IMR-90 (cell line): ENCODE results near the gene SNX22. TPM values are rescaled to one million over a fixed set of nuclear protein-coding genes. Genes with fewer than 3 reads are reported as not detected.

ENCODE experiments used
- ATAC-seq: fragments of 200-7000 bp; cut with Tn5 transposase; 2 replicates; pipeline ENCODE4 v1.9.1; 2020; ENCODE audit warnings: low read depth, mild to moderate bottlenecking, moderate library complexity
- BruUV-seq: library from RNA; stranded (reverse); fragments of 400-500 nt; replicated peaks from 2 replicates; lab custom pipeline; 2021; lab: Mats Ljungman, UMichigan
- CTCF ChIA-PET: fragments of 300-600 bp; formaldehyde crosslinking; extraction: SDS; loops from one replicate; lab custom pipeline; 2021; ENCODE audit warnings: antibody characterized with exemption; lab: Yijun Ruan, JAX
- POLR2A ChIA-PET: fragments of 300-600 bp; sonication (Branson Sonifier 250); formaldehyde crosslinking; loops from one replicate; lab custom pipeline; 2022; ENCODE audit warnings: antibody characterized with exemption; ENCODE audit not compliant: unreplicated experiment; lab: Charles Lee
- DNase-seq: peaks from one replicate; pipeline ENCODE4 v3.0.0; 2013
- H2AFZ ChIP-seq: replicated peaks from 2 replicates; pipeline ENCODE3; 2013; ENCODE audit warnings: low read length, mild to moderate bottlenecking; ENCODE audit not compliant: poor library complexity
- H2AK5ac ChIP-seq: 2 replicates; pipeline ENCODE4 v1.6.1; 2013; ENCODE audit warnings: low read depth, low read length, inconsistent platforms
- H2AK9ac ChIP-seq: replicated peaks from 2 replicates; pipeline ENCODE3; 2013; ENCODE audit warnings: mild to moderate bottlenecking, low read depth, low read length, moderate library complexity; ENCODE audit not compliant: poor library complexity
- H2BK120ac ChIP-seq: 2 replicates; pipeline ENCODE4 v1.6.1; 2013; ENCODE audit warnings: low read depth, low read length, inconsistent platforms
- H2BK15ac ChIP-seq: 3 replicates; pipeline ENCODE4 v1.6.1; 2013; ENCODE audit warnings: low read depth, low read length, inconsistent platforms
- H2BK20ac ChIP-seq: 2 replicates; pipeline ENCODE4 v1.6.1; 2013; ENCODE audit warnings: low read depth, mild to moderate bottlenecking, inconsistent platforms, low read length, moderate library complexity
- H2BK5ac ChIP-seq: 2 replicates; pipeline ENCODE4 v1.6.1; 2013; ENCODE audit warnings: mild to moderate bottlenecking, low read depth, low read length, inconsistent platforms; ENCODE audit not compliant: poor library complexity, severe bottlenecking
- H3K14ac ChIP-seq: replicated peaks from 2 replicates; pipeline ENCODE4 v1.6.1; 2013; ENCODE audit warnings: low read depth, low read length, inconsistent platforms
- H3K18ac ChIP-seq: 2 replicates; pipeline ENCODE4 v1.6.1; 2013; ENCODE audit warnings: low read depth, low read length, control low read depth
- H3K23ac ChIP-seq: 2 replicates; pipeline ENCODE4 v1.6.1; 2013; ENCODE audit warnings: low read depth, low read length, inconsistent platforms
- H3K27ac ChIP-seq: 2 replicates; pipeline ENCODE4 v1.5.1; 2013; ENCODE audit warnings: mild to moderate bottlenecking, control low read depth, low read length; ENCODE audit not compliant: insufficient read depth
- H3K27me3 ChIP-seq: 2 replicates; pipeline ENCODE4 v1.6.1; 2013; ENCODE audit warnings: low read length; ENCODE audit not compliant: control insufficient read depth, insufficient read depth
- H3K36me3 ChIP-seq: 2 replicates; pipeline ENCODE4 v1.6.1; 2013; ENCODE audit warnings: low read length, mixed read lengths; ENCODE audit not compliant: control insufficient read depth, insufficient read depth
- H3K4ac ChIP-seq: 2 replicates; pipeline ENCODE4 v1.6.1; 2013; ENCODE audit warnings: low read depth, low read length, inconsistent platforms
- H3K4me1 ChIP-seq: 2 replicates; pipeline ENCODE4 v1.6.1; 2013; ENCODE audit warnings: low read length, mixed read lengths; ENCODE audit not compliant: control insufficient read depth, insufficient read depth
- H3K4me2 ChIP-seq: 2 replicates; pipeline ENCODE4 v1.6.1; 2013; ENCODE audit warnings: low read depth, mild to moderate bottlenecking, control low read depth, low read length, moderate library complexity
- H3K4me3 ChIP-seq: 2 replicates; pipeline ENCODE4 v1.5.1; 2013; ENCODE audit warnings: low read depth, mild to moderate bottlenecking, control low read depth, low read length, moderate library complexity; ENCODE audit not compliant: insufficient read depth
- H3K56ac ChIP-seq: 2 replicates; pipeline ENCODE4 v1.6.1; 2013; ENCODE audit warnings: low read length, inconsistent platforms; ENCODE audit not compliant: insufficient read depth; ENCODE audit errors: extremely low read depth
- H3K79me1 ChIP-seq, 2 experiments: 2 replicates each; pipeline ENCODE4 v1.6.1; 2013; ENCODE audit warnings: low read length in 2 of 2, inconsistent platforms in 1 of 2, low read depth in 1 of 2
- H3K9ac ChIP-seq: 2 replicates; pipeline ENCODE4 v1.6.1; 2013; ENCODE audit warnings: low read depth, low read length, control low read depth
- H3K9me1 ChIP-seq: 2 replicates; pipeline ENCODE4 v1.6.1; 2013; ENCODE audit warnings: low read length, inconsistent platforms; ENCODE audit not compliant: insufficient read depth
- H3K9me3 ChIP-seq: 2 replicates; pipeline ENCODE4 v1.6.1; 2013; ENCODE audit warnings: low read length; ENCODE audit not compliant: control insufficient read depth, insufficient read depth
- H4K20me1 ChIP-seq: 2 replicates; pipeline ENCODE4 v1.6.1; 2013; ENCODE audit warnings: low read length, inconsistent platforms; ENCODE audit not compliant: insufficient read depth
- H4K5ac ChIP-seq: 2 replicates; pipeline ENCODE4 v1.6.1; 2013; ENCODE audit warnings: mild to moderate bottlenecking, low read depth, low read length, control low read depth
- H4K8ac ChIP-seq, 2 experiments: 2 replicates each; pipeline ENCODE4 v1.6.1; 2013; ENCODE audit warnings: low read depth in 2 of 2, low read length in 2 of 2, control low read depth in 1 of 2, inconsistent platforms in 1 of 2
- H4K91ac ChIP-seq: 2 replicates; pipeline ENCODE4 v1.6.1; 2013; ENCODE audit warnings: low read depth, low read length, inconsistent platforms; ENCODE audit not compliant: insufficient read depth
- CEBPB ChIP-seq: IDR thresholded peaks from 2 replicates; pipeline ENCODE4 v1.6.1; 2012; ENCODE audit warnings: low read depth, low read length, improper control_type of control experiment
- CTCF ChIP-seq: conservative IDR thresholded peaks from 2 replicates; pipeline ENCODE4 v1.5.1; 2012; ENCODE audit warnings: mild to moderate bottlenecking, low read depth, low read length, improper control_type of control experiment
- MXI1 ChIP-seq: IDR thresholded peaks from 2 replicates; pipeline ENCODE4 v1.6.1; 2012; ENCODE audit warnings: low read depth, mild to moderate bottlenecking, low read length, moderate library complexity, borderline replicate concordance
- NFE2L2 ChIP-seq: fragments of 150-350 bp; IDR thresholded peaks from 2 replicates; pipeline ENCODE4 v1.6.1; 2016; ENCODE audit warnings: low read depth, mild to moderate bottlenecking, low read length
- RAD21 ChIP-seq: IDR thresholded peaks from 2 replicates; pipeline ENCODE4 v1.6.1; 2012; ENCODE audit warnings: low read length, improper control_type of control experiment
- USF2 ChIP-seq: fragments of 150-350 bp; IDR thresholded peaks from 2 replicates; pipeline ENCODE4 v1.6.1; 2017; ENCODE audit warnings: mild to moderate bottlenecking, antibody characterized with exemption, low read length, low read depth
- WGBS, 2 experiments: methylation state at CpG; one replicate each; pipeline versions ENCODE4 v1.1.5 to v1.1.7; 2013; ENCODE audit warnings: missing lambda C conversion rate in 2 of 2; ENCODE audit not compliant: insufficient read length in 1 of 2; ENCODE audit errors: extremely low coverage in 2 of 2; 5-methylcytosine and 5-hydroxymethylcytosine counted together
- dilution Hi-C: fragments of 300-500 bp; cut with HindIII; formaldehyde crosslinking; loops from one replicate; pipeline ENCODE4 v1.14.3; 2018; ENCODE audit warnings: low sequenced_read_pairs; ENCODE audit not compliant: unreplicated experiment
- in situ Hi-C: fragments of 300-500 bp; cut with MboI; formaldehyde crosslinking; loops from 3 replicates; pipeline ENCODE4 v1.14.3; 2019; ENCODE audit warnings: low sequenced_read_pairs, inconsistent platforms, mixed read lengths
- intact Hi-C: fragments of 100-400 bp; cut with micrococcal nuclease; formaldehyde crosslinking; loops from 2 replicates; pipeline ENCODE4 v1.10.0; 2022
- polyA plus RNA-seq, 3 experiments: library from polyadenylated mRNA; depleted of rRNA; stranded (reverse); fragments of >200 nt; gene quantifications; 2 replicates each; pipeline ENCODE4 v1.2.3, GENCODE V29; 2012; ENCODE audit warnings: low replicate concordance in 1 of 3
- total RNA-seq: library from RNA; depleted of rRNA; stranded (reverse); fragments of >200 nt; gene quantifications from 2 replicates; pipeline ENCODE4 v1.2.3, GENCODE V29; 2012

SNX22 gene
- total and polyA plus RNA-seq, 2 of the 4 experiments (the other 2 are of a cell fraction): 0.12 to 0.18 TPM

GRCh38 chr15:64185146-64185911 lies 33.8 kb downstream of the SNX22 start (continued):
- no peak for TF ChIP-seq NFE2L2

GRCh38 chr15:64187396-64188191 lies 36.1 kb downstream of the SNX22 start:
- ATAC-seq (no peak), DNase-seq (no peak)
- Histone ChIP-seq H2BK15ac (no peak overlapping the region), H3K36me3 (peaks cover 14% of the 10 kb centered on the region), H3K27me3 (no peaks in the 10 kb centered on the region), H3K79me1 (no peaks in the 10 kb centered on the region; a peak in 1 of 4 replicates), H3K9me1 (no peaks in the 10 kb centered on the region; the same call in 1 of the 2 replicates), H3K56ac (no peak overlapping the region), H3K9me3 (no peaks in the 10 kb centered on the region), H2AFZ (no peak overlapping the region), H3K4me3 (no peak overlapping the region), H3K9ac (no peak overlapping the region), H2AK9ac (no peak overlapping the region), H3K23ac (no peak overlapping the region), H3K18ac (no peak overlapping the region), H2AK5ac (no peak overlapping the region), H2BK5ac (no peak overlapping the region), H4K8ac (no peak overlapping the region), H4K91ac (no peak overlapping the region), H3K27ac (no peak overlapping the region), H3K14ac (no peak overlapping the region), H3K4me1 (no peaks in the 10 kb centered on the region), H2BK20ac (no peak overlapping the region), H3K4ac (no peak overlapping the region), H2BK120ac (no peak overlapping the region), H4K5ac (no peak overlapping the region), H3K4me2 (no peak overlapping the region), H4K20me1 (no peaks in the 10 kb centered on the region)
- intact Hi-C loops (no loop called here), dilution Hi-C loops (no loop called here), in situ Hi-C loops (loop anchor here (25.0 kb wide), 1 partner anchor 475 kb away; no protein-coding TSS in a partner anchor)
- CTCF ChIA-PET: interaction anchor here (0.6 to 1.5 kb wide), 2 partner anchors 171 to 211 kb away, joined by 3 to 4 read pairs; no protein-coding TSS in a partner anchor
- POLR2A ChIA-PET: no interaction called here
- TF ChIP-seq CTCF: no peak
- no peak for TF ChIP-seq CEBPB
- TF ChIP-seq MXI1: no peak
- TF ChIP-seq RAD21: no peak
- TF ChIP-seq USF2: no peak
- WGBS, 2 experiments: no CpG with 5 or more reads among the region's 2 CpGs
- no TSS peak for BruUV-seq
